GM19043 (cell line): ENCODE measurements around the gene FNBP1.

Source experiments
- ATAC-seq: cut with Tn5 transposase; IDR thresholded peaks from one replicate; pipeline ENCODE4 v1.9.1; 2021; ENCODE audit warnings: low read depth; ENCODE audit not compliant: unreplicated experiment

The FNBP1 gene

GRCh38 chr9:129866394-129867135 lies 176.4 kb downstream of the FNBP1 start:
- no peak for ATAC-seq

DNA sequence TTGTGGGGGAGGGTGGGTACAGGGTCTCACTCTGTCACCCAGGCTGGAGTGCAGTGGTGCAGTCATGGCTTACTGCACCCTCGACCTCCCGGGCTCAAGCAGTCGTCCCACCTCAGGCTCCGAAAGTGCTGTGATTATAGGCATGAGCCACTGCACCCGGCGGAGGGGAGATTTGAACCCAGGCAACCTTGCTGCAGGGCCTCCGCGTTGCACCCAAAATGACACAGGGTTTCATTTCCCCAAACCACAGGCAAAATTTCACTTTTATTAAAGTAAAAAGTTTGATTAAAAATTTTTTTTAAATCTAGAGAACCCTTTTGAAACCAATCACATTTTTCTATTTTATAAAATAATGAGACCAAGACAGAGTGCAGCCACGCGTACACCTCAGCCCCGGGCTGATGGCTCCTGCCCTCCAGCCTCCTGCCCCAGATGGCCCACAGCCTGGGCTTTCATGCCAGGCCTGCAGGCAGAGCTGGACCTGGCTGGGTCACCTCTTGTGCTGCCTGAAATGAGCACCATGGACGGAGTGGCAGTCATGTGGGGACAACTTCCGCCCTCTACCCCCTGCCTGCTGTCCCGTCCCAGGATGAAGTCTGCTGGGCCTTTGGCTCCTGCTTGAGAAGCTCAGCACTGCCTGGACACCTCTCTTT lies 177.2 kb downstream of the FNBP1 start:
- no peak for ATAC-seq

GRCh38 chr9:129864991-129865647 lies 177.9 kb downstream of the FNBP1 start:
- ATAC-seq, result no peak

DNA sequence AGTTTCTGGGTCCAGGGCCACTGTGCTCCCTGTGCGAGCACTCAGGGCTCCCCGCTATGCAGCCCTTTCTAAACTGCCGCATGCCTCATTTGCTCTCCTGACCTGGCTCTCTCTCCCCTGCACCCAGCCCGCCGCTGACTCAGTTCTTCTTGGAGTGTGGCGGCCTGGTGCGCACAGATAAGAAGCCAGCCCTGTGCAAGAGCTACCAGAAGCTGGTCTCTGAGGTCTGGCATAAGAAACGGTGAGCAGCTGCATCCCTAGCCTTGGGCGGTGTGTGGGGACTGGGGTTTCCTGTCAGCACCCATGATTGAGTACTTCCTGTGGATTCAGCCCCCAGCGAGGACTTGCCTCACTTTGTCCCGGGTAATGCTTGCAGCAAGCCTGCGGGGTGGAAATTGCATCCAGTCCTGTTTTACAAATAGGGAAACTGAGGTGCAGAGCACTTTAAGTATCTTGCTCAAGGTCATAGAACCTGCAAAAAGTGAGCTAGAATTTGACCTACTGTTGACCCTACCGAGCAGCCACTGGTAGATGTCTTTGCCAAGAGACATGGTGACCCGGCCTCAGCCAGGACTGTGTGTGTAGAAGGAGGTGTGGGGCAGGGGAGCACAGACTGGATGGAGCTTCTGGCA lies 179.8 kb downstream of the FNBP1 start:
- ATAC-seq, result no peak

DNA sequence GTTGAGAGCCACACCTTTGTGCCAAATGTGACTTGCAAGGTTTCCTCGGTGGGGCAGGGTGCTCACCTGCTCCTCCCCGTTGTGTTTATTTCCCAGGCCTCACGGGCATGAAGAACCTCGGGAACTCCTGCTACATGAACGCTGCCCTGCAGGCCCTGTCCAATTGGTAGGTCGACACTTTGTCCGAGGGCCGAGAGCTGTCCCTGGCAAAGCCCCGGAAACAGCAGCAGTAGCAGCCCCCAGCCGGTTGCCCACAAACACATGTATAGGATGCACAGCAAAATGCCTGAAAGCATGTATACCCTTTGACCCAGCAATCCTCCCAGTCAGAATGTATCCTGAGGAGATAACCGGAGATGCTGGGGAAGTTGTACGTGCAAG lies 181.6 kb downstream of the FNBP1 start:
- no peak for ATAC-seq

- no peak for ATAC-seq
These were observed 182.1 kb downstream of the FNBP1 start for GRCh38 chr9:129860653-129861446.

DNA sequence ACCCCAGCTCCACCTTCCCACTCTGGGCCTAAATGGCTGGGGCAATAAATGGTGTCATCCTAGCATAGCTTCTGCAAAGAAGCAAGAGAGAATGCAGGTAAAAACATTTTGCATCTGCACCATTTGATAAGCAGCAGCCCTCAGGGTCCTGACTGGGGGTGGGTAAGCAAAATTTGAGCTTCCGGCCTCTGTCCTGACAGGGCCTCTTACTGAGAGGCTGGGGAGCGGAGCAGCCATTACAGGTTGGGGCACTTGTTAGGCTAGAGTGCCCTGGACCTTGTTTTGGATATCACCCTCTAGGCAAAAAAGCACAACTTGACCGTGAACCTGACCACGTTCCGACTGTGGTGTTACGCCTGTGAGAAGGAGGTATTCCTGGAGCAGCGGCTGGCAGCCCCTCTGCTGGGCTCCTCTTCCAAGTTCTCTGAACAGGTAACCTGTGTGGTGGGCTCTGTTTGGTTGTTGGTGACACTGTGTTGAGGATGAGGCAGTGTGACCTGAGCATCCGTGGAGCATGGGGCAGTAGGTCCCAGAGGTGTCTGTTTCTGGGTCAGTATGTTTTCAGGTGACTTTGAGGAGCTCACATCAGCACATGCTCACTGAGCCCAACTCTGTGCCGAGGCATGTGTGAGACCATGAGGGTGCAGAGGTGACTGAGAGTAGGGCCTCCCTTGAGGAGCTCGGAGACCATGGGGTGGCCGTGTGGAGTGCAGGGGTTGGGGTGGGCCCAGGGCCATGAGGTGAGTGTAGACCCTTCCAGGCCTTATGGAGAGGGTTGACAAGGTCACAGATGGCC lies 184.6 kb downstream of the FNBP1 start:
- ATAC-seq, result no peak

- ATAC-seq, result no peak
These were observed 185.8 kb downstream of the FNBP1 start for GRCh38 chr9:129857207-129857606.

- ATAC-seq, result no peak
These were observed 188.3 kb downstream of the FNBP1 start for GRCh38 chr9:129854588-129855110.

GRCh38 chr9:129853614-129854013 lies 189.4 kb downstream of the FNBP1 start:
- no peak for ATAC-seq

DNA sequence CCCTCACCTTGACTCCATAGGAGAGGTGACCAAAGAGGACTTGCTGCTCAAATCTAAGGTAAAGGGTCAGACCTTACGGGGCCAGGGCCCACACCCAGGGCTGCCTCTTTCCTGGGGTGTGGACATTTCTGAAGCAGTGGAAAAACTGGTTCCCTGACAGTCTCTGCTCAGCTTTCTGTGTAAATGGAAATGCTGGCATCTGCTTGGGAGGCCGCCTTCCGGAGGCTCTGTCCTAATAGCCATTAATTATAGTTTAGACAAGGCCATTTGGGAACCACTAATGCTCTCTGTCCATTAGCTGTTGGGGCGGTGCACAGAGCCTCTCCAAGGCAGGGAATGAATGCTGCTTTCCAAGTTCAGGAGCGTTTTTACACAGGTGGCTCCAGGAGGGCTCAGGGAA lies 190.4 kb downstream of the FNBP1 start:
- no peak for ATAC-seq

DNA sequence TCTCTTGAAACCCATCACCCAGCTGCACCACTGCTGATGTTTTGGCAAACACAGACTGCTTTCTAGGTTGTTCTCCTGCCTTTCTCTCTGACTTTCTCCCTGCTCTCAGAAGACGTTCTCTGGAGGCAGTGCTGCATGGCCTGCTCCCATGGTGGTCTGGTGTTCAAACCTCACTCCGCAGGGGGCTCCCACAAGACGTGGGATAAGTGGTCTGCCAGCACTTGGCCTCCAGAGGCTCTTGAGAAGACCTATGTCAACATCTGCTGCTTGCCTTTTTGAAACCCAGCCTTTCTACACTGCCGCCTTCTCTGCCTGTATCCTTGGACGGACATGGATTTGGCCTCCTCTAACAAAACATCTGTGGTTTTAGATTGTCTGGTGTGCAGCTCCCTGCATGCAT lies 191.2 kb downstream of the FNBP1 start:
- ATAC-seq, result no peak

DNA sequence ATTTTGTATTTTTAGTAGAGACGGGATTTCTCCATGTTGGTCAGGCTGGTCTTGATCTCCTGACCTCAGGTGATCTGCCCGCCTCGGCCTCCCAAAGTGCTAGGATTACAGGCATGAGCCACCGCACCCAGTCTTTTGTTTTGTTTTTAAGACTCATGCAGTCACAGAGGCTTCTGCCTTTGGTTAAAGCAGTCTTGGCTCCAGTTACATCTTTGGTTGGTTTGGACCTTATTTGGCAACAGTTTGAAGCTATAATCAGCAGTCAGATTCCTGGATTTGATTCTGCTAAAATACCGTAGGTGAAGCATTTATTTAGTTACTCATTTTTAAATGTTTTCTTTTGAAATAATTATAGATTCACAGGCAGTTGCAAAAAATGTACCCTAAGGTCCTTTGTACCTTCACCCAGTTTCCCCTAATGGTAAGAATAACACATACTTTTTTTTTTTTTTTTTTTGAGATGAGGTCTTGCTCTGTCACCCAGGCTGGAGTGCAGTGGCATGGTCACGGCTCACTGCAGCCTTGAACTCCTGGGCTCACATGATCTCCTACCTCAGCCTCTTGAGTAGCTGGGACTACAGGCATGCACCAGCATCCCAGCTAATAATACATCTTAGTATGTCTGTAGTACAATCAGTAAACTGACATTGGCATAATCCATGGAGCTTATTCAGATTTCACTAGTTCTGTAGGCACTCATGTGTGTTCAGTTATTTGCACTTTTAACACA lies 192.0 kb downstream of the FNBP1 start:
- no peak for ATAC-seq

- no peak for ATAC-seq
These were observed 193.1 kb downstream of the FNBP1 start for GRCh38 chr9:129849901-129850300.

DNA sequence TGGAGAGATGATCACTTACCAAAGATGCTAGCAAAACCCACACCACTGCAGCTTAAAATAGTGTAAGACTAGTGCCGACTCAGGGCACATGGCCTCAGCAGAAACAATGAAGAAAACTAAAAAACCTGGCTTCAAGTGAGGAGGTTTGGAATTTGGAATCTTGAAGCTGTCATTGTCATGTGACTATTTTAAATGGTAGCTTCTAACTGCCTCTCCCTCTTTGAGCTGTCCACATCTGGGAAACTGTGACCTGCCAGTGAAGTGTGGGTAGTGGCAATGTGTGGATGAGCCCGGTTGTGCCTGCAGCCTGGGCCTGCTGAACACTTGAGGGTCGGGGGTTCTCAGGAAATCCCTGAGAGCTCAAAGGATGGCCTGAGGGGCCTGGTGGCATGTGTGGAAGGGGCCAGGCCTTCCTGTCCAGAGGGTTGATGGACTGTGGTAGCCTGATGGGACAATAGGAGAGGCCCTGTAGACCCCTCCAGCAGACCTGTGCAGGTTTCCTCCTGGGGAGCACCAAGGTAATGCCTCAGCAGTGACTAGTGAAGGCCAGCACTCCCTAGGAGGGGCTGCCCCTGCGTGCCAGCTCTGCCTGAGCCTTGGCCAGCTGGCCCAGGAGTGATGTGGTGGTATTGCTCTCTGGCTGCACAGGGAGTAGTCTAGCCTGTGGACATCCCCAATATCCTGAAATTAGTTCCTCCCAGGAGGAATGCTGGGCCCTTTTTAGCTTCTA lies 194.1 kb downstream of the FNBP1 start:
- no peak for ATAC-seq

DNA sequence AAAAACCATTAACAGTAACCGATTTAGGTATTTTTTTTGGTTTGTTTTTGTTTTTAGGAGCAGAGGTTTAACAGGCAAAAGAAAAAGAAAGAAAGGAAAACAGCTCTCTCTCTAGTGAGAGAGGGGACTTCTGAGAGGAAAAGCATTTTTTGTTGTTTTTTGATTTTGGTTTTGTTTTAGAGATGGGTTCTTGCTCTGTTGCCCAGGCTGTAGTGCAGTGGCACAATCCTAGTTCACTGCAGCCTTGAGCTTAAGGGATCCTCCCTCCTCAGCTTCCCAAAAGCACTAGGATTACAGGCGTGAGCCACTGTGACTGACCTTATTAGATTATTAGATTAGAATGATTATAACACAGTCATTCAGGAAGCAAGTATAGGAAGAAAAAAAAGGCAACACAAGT lies 197.6 kb downstream of the FNBP1 start:
- no peak for ATAC-seq

GRCh38 chr9:129841071-129841470 lies 201.9 kb downstream of the FNBP1 start:
- ATAC-seq, result no peak

DNA sequence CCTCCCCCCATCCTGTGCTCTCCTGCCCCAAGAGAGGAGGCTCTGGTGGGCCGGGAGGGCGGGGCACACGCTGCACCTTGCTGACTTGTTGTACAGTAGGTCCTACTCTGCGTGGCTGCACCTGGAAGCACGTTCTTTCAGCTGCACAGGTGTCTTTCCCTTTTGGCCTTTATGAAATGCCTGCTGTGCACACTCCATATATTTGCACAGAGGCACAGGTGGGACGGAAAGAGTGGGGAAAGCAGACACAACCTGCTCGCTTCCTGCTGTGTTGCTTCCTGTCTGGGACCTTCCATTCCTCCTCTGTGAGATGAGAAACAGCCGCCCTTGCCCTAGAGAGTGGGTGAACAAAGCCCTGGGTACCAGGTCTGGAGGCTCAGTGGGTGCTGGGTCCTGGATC lies 203.0 kb downstream of the FNBP1 start:
- no peak for ATAC-seq
